ENCODE data around the gene PER3.
"Not testable (repeated sequence)": the region's sequence is repeated elsewhere in the genome, so short reads cannot be mapped to it uniquely, and the experiment has no call there.

PER3 gene

DNA sequence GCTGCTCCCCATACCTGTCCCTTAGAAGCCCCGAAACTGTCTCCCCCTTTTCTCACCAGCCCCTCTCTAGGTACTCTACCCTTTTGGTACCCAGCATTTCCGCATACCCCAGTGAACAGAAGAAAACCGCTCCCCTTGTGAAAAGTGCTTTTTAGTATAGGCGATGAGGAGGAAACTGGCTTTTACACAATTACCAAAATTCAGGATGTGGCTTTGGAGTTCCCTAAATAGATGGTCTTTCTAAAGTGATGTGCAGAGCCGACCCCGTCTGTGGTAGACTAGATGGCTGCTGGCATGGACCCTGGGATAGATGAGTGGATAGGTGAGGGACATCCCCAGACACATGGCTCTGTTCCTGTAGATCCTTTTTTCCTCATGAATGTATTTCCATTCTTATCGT, 2.6 kb upstream of the PER3 start:
- DNase-seq: no peak

DNA sequence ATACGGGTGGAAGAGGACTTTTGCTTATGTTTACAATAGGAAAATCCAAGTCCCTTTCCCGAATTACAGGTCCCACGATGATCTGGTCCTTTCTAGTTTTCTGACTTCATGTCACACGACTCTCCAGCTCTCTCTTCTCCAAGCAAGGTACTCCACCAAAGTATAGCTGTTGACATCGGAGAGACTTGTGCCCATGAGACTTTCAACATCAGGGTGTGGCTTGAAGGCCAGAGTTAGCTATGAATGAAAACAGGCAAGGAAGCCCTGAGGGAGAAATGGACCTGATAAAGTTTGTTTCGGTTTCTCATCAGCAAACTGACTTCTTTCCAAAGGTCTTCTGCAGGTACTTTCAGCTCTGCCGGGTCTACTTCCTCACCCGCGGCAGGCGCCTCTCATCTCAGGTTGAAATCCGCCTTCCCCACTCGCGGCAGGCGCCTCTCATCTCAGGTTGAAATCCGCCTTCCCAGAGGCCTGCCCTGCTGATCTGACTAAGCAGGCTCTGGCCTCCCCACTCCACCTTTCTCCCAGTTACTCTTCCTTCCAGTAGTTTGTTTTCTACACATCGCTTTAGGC, 2.1 kb upstream of the PER3 start:
- no peak for DNase-seq

DNA sequence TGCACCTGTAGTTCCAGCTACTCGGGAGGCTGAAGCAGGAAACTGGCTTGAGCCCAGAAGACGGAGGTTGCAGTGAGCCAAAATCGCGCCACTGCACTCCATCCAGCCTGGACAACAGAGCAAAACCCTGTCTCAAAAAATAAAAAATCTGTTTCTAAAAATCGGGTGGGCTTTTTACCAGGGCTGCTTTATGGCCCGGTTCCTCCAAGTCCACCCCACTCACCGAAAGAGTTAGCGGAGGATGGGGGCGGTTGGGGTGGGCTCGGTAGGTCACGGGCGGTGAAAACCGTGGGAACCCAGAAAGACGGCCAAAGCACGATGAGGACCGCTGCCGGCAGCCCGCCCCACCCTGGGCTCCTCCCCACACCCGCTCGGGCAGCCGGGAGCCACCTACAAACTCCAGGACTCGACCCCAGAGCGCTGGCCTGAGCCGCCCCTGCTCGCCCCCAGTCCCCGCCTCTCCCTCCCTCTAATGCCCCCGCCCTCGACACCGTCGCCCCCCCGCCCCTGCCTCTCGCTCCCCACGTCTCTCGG, 846 bp upstream of the PER3 start:
- no peak for DNase-seq

DNA sequence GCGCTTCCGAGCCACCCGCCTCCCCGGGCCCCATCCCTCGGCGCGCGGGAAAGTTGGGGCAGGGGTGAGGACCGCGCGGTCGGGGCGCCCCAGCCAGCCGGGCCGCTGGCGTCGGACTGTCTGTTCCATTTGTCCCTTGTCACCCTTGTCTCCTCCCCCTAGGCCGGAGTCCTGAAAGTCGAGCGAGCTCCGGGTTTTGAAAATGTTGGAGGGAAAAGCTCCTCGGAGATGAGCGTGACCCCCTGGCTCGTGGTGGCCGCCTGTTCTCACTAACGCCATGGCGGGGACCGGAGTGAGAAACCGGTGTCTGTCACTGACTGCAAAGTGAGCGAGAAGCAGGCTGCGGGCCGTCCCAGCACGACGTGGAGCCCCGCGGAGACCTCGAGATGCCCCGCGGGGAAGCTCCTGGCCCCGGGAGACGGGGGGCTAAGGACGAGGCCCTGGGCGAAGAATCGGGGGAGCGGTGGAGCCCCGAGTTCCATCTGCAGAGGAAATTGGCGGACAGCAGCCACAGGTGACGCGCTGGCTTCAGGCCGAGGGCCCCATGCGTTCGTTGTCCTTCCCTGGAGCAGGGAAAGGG, 491 bp downstream of the PER3 start:
- DNase-seq: no peak

DNA sequence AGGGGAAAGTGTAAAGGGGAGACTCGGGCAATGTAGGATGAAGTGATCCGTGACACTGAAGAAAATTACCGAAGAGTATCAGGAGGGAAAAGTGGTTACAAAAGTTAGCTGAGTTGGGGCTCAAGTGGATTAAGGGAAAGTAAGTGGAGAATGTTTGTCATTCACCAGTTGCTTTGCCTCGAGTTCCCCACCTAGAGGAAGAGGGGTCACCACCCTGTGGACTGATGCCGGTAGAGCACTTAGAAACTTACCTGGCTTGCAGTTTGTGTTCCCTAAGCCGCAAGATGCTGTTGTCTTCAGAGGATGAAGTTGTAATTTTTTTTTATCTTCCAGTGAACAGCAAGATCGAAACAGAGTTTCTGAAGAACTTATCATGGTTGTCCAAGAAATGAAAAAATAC, 1.0 kb downstream of the PER3 start:
- no peak for DNase-seq

DNA sequence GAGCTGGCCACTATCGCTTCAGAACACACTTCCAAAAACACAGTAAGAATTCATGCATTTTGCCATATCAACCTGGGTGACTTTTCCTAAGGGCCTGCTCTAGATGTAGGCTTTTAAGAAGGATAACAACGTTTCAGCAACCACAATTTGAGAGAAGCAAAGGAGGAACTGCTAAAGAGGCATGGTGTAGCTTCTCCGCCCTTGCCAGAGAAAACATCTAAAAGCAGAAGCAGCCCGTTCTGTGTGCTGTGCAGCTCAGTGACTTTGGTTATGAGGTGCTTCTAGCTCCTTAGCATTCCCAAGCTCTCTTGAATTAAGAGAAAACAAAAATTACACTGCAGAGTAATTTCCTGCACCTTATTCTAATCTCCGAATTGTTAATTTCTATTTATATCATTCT, 2.7 kb downstream of the PER3 start:
- DNase-seq: no peak

DNA sequence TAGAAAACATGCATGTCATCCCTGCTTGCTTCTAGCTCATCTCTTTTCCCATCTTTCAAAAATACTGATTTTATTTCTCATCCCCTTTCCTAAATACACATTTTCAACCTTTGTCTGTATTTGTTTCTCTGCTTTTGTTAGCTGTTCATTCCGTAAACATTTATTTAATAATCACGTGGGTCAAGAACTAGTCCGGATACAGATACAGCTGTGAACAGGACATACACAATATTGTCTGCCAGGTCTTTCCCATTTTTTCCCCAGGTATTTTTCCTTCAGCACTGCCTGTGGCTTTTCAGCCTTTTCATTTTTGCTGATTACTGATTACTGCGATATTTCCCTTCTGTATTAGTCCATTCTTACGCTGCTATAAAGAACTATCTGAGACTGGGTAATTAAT, 5.7 kb downstream of the PER3 start:
- DNase-seq: no peak

DNA sequence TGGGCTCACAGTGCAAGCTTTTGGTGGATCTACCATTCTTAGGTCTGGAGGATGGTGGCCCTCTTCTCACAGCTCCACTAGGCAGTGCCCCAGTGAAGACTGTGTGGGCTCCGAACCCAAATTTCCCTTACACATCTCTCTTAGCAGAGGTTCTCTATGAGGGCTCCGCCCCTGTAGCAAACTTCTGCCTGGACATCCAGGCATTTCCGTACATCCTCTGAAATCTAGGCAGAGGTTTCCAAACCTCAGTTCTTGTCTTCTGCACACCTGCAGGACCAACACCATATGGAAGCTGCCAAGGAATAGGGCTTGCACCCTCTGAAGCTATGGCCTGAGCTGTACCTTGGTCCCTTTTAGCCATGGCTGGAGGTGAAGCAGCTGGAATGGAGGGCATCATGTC, 6.9 kb downstream of the PER3 start:
- DNase-seq: not testable (repeated sequence)

DNA sequence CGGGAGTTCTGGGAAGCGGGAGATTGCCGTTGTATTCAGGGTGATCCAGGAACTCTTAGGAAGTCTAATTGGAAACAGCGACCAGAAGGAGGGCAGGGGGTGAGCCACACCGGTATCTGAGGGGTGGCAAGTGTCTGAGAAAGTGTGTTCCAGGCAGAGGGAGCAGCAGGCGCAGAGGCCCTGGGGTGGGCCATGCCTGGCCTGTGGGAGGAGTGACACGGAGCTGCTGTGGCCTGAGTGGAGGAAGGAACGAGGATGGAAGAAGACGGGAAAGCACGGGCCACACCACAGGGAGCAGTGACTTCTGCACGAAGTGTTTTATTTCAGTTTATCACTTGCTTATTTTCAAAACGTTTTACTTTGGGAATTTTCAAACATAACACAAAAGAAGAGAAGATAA, 11.3 kb downstream of the PER3 start:
- DNase-seq: no peak

DNA sequence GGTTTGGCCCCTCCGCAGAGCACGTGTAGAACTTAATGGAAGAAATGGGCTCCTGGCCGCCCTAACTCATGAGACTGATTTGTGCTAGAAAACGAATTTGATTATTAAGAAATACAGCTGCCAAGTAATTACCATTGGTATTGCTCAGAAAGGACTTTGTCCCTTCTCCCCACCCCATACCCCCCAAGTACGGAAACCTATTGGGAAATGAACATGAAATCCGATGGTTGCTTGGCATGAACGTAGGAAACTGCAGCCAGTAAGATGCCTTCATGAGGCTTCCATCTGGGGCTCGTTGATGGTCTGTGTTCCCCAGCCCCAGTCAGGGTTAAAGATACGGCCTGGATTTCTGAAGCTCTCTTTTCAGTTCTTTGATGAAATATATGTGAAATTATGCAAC, 21.4 kb downstream of the PER3 start:
- no peak for DNase-seq

DNA sequence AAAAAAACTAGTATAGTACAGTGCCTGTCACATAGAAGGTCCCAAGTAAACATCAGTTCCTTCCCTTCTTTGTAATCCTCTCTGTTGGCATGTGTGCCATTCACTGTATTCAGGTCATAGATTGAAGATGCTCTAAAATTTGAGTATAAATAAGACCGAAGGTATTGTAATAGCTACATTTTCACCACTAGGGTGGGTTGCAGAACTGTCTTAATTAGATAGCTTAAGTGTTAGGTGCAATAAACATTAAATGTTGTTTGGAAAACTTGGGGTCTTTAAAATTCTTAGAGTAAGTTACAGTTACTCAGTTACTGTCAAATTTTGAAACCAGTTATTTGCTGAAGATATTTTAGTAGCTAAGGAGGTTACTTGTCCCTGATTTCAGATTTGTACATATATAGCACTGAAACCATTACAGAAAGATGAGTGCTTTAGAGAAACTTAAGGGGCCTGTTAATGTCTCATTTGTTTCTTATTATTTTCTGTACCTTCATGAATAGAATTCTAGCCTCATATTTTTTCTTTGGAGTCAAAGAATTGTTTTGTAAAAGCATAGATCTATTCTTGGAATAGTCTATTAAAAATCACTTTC, 24.3 kb downstream of the PER3 start:
- no peak for DNase-seq

DNA sequence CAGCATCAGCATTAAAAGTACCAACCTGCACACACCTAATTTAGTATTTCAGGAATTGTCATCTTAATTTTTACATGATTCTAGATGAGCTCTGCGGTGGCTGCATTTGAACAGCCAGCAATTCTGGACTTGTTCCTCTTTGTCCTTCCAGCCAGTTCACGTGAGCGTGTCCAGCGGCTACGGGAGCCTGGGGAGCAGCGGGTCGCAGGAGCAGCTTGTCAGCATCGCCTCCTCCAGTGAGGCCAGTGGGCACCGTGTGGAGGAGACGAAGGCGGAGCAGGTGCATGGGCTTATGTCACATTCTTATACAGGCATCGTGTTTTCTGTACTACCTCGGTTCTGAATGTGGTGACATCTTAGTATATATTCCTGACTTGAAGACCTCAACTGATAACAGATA, 25.7 kb downstream of the PER3 start:
- DNase-seq: no peak

DNA sequence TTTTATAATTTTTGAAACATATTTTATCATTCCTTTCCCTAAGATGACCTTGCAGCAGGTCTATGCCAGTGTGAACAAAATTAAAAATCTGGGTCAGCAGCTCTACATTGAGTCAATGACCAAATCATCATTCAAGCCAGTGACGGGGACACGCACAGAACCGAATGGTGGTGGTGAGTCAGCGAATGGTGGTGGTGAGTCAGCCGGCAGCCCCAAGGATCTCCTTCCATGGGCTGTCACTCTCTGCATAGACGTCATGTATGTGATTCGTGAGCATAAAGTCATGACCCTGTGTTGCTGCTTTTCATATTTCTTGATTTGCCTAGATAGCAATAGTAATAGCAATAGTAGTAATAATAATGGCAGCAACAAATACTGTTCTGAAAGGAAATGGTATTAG, 26.3 kb downstream of the PER3 start:
- no peak for DNase-seq

DNA sequence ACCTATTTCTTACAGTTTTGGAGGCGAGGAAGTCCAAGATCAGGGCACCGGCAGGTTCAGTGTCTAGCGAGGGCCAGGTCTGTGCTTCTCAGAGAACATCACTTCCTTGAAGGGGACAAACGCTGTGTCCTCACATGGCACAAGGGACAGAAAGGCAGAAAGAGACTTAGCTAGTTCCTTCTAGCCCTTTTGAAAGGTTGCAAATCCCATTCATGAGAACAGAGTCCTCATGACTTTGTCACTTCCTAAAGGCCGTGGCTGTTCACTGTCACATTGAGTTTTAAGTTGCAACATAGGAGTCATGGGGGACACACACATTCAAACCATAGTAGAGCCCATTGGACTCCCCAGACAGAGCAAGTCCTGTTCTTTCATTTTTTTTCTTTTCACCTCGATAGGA, 27.4 kb downstream of the PER3 start:
- DNase-seq: no peak

DNA sequence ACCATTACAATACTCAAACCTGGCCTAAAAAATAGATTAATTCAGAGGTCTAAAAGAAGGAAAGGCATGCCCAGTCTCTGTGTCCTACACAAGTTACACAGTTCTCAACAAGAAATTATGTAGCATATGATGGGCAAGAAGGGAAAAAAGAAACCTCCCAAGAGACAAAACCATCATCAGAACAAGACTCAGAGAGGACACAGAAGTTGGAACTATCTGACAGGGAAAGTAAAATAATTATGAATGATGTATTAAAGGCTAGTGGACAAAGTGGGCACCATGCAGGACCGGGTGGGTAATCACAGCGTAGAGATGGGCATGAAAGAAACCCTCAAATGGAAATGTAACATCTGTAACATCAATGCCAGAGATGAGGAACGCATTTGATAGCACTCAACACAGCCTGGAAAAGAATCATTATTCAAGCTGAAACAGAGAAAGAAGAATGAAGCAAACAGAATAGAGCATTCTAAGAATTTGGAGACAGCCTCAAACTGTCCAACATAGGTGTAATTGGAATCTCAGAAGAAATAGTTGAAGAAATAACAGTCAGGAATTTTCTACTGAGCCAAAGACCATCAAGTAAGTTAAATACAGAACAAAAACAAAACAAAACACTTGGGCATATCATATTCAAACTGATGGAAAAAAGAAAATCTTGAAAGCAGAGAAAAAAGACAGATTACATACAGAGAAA, 29.7 kb downstream of the PER3 start:
- no peak for DNase-seq

DNA sequence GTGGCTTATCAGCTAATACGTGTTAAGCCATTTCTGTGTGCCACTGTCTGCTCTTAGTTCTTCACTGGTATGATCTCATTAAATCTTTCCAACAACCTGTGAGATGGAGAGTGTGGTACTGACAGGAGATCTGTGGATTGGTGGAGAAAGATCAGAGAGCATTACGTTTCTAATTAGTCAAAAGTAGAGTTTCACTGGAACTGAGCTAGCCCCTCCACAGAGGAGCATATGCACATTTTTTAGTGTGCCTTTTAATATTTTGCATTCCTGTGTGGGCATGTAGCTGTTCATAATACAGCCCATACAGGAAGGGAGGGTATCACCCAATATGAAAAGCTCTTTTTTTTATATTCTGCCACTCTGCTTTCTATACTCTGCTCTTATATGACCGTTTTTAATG, 37.2 kb downstream of the PER3 start:
- DNase-seq: no peak

DNA sequence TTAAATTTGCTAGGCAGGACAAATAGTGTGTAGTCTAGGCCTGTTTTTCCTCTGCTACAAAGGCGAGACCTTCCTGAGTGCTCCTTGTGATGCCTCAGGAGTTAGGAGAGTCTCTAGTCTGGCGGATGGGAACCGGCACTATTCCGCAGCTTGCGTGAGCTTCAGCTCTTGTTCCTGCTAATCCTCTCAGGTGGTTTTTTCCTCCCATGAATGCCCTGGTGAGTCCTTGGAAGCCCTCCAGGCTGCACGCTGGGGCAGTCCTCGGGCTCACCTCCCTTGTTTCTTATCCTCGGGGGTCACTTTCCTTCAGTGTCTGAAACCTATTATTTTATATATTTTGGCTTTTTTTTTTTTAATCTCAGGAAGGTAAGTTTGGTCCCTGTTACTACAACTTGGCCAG, 40.6 kb downstream of the PER3 start:
- no peak for DNase-seq

DNA sequence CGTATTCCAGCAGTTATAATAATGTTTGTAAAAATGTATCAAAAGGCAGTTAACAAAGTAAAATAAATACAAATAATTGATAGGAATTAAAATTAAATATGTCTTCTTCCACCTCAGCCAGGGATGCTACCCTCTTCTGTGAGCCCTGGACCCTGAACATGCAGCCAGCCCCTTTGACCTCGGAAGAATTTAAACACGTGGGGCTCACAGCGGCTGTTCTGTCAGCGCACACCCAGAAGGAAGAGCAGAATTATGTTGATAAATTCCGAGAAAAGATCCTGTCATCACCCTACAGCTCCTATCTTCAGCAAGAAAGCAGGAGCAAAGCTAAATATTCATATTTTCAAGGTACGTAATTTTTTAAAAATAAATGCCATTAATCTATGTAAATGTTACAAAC, 42.3 kb downstream of the PER3 start:
- DNase-seq: no peak

DNA sequence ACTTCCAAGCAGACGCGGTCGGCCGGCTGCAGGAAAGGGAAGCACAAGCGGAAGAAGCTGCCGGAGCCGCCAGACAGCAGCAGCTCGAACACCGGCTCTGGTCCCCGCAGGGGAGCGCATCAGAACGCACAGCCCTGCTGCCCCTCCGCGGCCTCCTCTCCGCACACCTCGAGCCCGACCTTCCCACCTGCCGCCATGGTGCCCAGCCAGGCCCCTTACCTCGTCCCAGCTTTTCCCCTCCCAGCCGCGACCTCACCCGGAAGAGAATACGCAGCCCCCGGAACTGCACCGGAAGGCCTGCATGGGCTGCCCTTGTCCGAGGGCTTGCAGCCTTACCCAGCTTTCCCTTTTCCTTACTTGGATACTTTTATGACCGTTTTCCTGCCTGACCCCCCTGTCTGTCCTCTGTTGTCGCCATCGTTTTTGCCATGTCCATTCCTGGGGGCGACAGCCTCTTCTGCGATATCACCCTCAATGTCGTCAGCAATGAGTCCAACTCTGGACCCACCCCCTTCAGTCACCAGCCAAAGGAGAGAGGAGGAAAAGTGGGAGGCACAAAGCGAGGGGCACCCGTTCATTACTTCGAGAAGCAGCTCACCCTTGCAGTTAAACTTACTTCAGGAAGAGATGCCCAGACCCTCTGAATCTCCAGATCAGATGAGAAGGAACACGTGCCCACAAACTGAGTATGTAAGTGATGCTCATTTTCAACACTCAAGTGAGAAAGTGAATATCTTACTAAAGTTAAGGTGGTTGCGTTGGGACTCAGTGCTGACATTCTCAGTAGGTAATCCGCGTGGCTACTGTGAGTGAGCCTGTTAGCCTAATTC, 43.2 kb downstream of the PER3 start:
- no peak for DNase-seq

DNA sequence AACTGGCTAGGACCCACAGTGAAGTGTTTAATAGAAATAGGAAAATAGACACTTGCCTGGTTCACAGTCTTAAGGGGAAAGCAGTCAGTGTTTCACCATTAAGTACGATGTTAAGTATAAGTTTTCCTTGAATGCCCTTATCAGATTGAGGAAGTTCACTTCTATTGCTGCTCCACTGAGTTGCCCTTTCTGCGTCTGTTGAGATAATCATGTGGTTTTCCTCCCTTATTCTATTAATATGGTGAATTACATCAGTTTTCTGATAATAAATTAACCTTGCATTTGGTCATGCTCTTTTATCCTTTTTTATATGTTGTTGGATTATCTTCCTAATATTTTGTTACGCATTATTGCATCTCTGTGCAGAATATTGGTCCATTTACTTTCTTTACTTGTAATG, 47.4 kb downstream of the PER3 start:
- DNase-seq: no peak

DNA sequence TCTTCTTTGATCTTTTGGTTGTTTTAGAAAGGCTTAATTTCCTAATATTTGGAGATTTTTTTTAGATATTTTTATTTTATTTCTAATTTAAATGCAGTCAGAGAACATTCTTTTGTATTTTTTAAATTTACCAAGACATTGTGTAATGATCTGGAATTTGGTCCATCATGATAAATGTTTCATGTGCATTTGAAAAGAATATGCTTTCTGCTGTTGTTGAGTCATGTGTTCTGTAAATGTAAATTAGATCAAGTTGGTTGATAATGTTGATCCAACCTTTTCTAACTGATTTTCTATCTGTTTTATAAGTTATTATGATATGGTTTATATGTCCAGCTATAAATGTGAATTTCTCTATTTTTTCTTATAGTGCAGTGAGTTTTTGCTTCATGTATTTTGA, 48.9 kb downstream of the PER3 start:
- DNase-seq: no peak

DNA sequence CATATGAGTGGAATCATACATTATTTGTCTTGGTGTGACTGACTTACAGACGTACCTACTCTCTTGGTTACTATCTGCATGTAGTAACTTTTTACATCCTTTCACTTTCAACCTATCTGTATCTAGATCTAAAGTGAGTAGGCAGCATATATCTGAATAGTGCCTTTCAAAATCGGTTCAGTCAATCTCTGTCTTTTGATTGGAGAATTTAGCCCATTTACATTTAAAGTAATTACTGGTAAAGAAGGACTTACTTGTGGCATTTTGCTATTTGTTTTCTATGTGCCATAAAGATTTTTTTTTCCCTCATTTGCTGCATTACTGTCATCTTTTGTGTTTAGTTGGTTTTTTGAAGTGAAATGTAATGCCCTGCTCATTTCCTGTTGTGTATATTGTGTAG, 54.6 kb downstream of the PER3 start:
- no peak for DNase-seq

DNA sequence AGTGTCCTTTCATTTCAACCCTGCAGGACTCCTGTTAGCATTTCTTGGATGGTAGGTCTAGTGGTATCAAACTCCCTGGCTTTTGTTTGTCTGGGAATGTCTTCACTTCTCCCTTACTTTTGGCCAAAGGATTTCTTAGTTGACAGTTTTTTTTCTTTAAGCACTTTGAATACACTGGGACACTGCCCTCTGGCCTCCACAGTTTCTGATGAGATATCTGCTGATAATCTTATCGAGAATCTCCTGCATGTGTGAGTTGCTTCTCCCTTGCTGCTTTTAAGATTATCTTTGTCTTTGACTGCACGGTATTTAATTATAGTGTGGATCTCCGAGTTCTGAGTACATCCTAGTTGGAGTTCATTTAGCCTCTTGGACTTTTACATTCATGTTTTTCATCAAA, 55.4 kb downstream of the PER3 start:
- DNase-seq: no peak

Data from NCI-H2081 treated with DMSO at 0.1 percent for 48 hours (cell line).